Measurements from ENCODE around the gene FRMD4A. TPM values are rescaled to one million over a fixed set of nuclear protein-coding genes. Genes with fewer than 3 reads are reported as not detected.

Gene FRMD4A
- total and polyA plus RNA-seq, 10 of the 15 experiments (the other 5 are each of a cell fraction or from before 2014, with no cell fraction given): 17.8 to 75.2 (median 39.1) TPM

GRCh38 chr10:13698217-13698616 lies 632.5 kb downstream of the FRMD4A start:
- no peak for DNase-seq (ENCODE audit: low read depth, low spot score)
- BruUV-seq (replicated peaks): TSS peak; percentile 18
- no peaks in the 10 kb centered on the region for H3K27me3 ChIP-seq (replicated peaks in 1 of 2; ENCODE audit: control insufficient read depth in 2 of 2, insufficient read depth in 2 of 2, low read length in 1 of 2)
- no peaks in the 10 kb centered on the region for H3K9me3 ChIP-seq (replicated peaks; ENCODE audit: control insufficient read depth, insufficient read depth, low read length)
- in situ Hi-C loops (cut with MboI) (no loop called here), intact Hi-C loops (cut with micrococcal nuclease; ENCODE audit: unreplicated experiment) (no loop called here)
- H3K4me3 ChIP-seq: no peak overlapping the region
- ATAC-seq: no peak
- no peak overlapping the region for H2AFZ ChIP-seq (ENCODE audit: control insufficient read depth, low read depth, low read length)
- ChIA-PET SMC1A (ENCODE audit: uncharacterized antibody, unreplicated experiment) (interaction anchor here (0.9 to 1.2 kb wide), 2 partner anchors 72 to 75 kb away, joined by 3 read pairs; no protein-coding TSS in a partner anchor), CTCF (interaction anchor here (1.3 kb wide), 1 partner anchor 18 kb away, joined by 3 read pairs; no protein-coding TSS in a partner anchor), POLR2A (interaction anchor here (0.9 kb wide), 1 partner anchor 11 kb away, joined by 7 read pairs; no protein-coding TSS in a partner anchor), RAD21 (ENCODE audit: unreplicated experiment) (interaction anchor here (0.8 to 1.1 kb wide), 2 partner anchors 69 to 79 kb away, joined by 3 to 4 read pairs; no protein-coding TSS in a partner anchor)
- peaks cover 38% of the 10 kb centered on the region for H3K79me2 ChIP-seq (ENCODE audit: control insufficient read depth, insufficient read depth, low read length)
- H3K27ac ChIP-seq (ENCODE audit: control insufficient read depth, insufficient read depth): no peak overlapping the region
- no peaks in the 10 kb centered on the region for H4K20me1 ChIP-seq (ENCODE audit: control insufficient read depth, insufficient read depth)
- no peak overlapping the region for H3K9ac ChIP-seq (ENCODE audit: control insufficient read depth, insufficient read depth, low read length)
- no peak for FAIRE-seq
- no peak overlapping the region for H3K4me2 ChIP-seq (ENCODE audit: control insufficient read depth, insufficient read depth)
- H3K4me1 ChIP-seq (ENCODE audit: control insufficient read depth, insufficient read depth, low read length): peaks cover 8% of the 10 kb centered on the region; the same call in 1 of the 2 replicates
- WGBS (ENCODE audit: insufficient coverage, insufficient replicate concordance, low lambda C conversion rate, missing lambda C conversion rate): 57% methylated on average over 6 of the region's 6 CpGs
- H3K36me3 ChIP-seq (ENCODE audit: control insufficient read depth in 2 of 2, insufficient read depth in 2 of 2, low read length in 1 of 2): peaks cover 30% of the 10 kb centered on the region in 2 experiments
- no peak for TF ChIP-seq SKIL (IDR thresholded peaks at IDR 0.05; ENCODE audit: low read depth, poor library complexity, severe bottlenecking)
- no peak for TF ChIP-seq NFIC (IDR thresholded peaks at IDR 0.05; ENCODE audit: low read depth, low read length)
- TF ChIP-seq NR2C1 (IDR thresholded peaks at IDR 0.05): no peak
- no peak for TF ChIP-seq EP300 (IDR thresholded peaks at IDR 0.05; ENCODE audit: borderline replicate concordance in 1 of 2, control insufficient read depth in 1 of 2, low read depth in 2 of 2, low read length in 2 of 2)
- no peak for TF ChIP-seq SMARCA5 (IDR thresholded peaks at IDR 0.05)
- no peak for TF ChIP-seq EGR1 (IDR thresholded peaks at IDR 0.05; ENCODE audit: borderline replicate concordance in 1 of 2, low read depth in 2 of 2, low read length in 2 of 2)
- no peak for TF ChIP-seq ETV6 (conservative IDR thresholded peaks at IDR 0.05 in 1 of 2, IDR thresholded peaks at IDR 0.05 in 1 of 2; ENCODE audit: borderline replicate concordance in 1 of 2, low read depth in 1 of 2)
- TF ChIP-seq HDAC6 (IDR thresholded peaks at IDR 0.05; ENCODE audit: unreplicated experiment): no peak
- no peak for TF ChIP-seq DPF2 (IDR thresholded peaks at IDR 0.05)
- no peak for TF ChIP-seq SPI1 (IDR thresholded peaks at IDR 0.05; ENCODE audit: borderline replicate concordance, insufficient read depth, low read depth, low read length)
- TF ChIP-seq EZH2 (IDR thresholded peaks at IDR 0.05; ENCODE audit: borderline replicate concordance, control insufficient read depth, low read depth, low read length): no peak
- no peak for TF ChIP-seq RBBP5 (conservative IDR thresholded peaks at IDR 0.05)
- TF ChIP-seq MEF2A (IDR thresholded peaks at IDR 0.05; ENCODE audit: insufficient read depth, low read depth, low read length): no peak
- no peak for TF ChIP-seq IKZF1 (conservative IDR thresholded peaks at IDR 0.05)
- no peak for TF ChIP-seq NFYB (IDR thresholded peaks at IDR 0.05; ENCODE audit: insufficient read depth, low read depth, low read length)
- no peak for TF ChIP-seq CBFB (IDR thresholded peaks at IDR 0.05; ENCODE audit: low read depth)
- TF ChIP-seq, protein P1, sequence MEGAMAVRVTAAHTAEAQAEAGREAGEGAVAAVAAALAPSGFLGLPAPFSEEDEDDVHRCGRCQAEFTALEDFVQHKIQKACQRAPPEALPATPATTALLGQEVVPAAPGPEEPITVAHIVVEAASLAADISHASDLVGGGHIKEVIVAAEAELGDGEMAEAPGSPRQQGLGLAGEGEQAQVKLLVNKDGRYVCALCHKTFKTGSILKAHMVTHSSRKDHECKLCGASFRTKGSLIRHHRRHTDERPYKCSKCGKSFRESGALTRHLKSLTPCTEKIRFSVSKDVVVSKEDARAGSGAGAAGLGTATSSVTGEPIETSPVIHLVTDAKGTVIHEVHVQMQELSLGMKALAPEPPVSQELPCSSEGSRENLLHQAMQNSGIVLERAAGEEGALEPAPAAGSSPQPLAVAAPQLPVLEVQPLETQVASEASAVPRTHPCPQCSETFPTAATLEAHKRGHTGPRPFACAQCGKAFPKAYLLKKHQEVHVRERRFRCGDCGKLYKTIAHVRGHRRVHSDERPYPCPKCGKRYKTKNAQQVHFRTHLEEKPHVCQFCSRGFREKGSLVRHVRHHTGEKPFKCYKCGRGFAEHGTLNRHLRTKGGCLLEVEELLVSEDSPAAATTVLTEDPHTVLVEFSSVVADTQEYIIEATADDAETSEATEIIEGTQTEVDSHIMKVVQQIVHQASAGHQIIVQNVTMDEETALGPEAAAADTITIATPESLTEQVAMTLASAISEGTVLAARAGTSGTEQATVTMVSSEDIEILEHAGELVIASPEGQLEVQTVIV (IDR thresholded peaks at IDR 0.05; ENCODE audit: borderline replicate concordance, partially characterized antibody): no peak
- TF ChIP-seq PAX5 (IDR thresholded peaks at IDR 0.05; ENCODE audit: borderline replicate concordance, low read depth, low read length): no peak

Data from GM12878 (cell line).